GM20000 (cell line): ENCODE data around the gene PRRT2.

Source experiments
- DNase-seq: peaks from one replicate; pipeline ENCODE4 v3.0.0; 2012; ENCODE audit warnings: low spot score
- CTCF ChIP-seq: IDR thresholded peaks from 2 replicates; pipeline ENCODE4 v1.5.1; 2012; ENCODE audit warnings: mild to moderate bottlenecking, control low read depth; ENCODE audit errors: extremely low read depth, missing control alignments

The PRRT2 gene

GRCh38 chr16:29811170-29811895, 660 bp upstream of the PRRT2 start:
- DNase-seq = peak; percentile 92
- TF ChIP-seq CTCF = no peak

GRCh38 chr16:29812754-29813643, 1.0 kb downstream of the PRRT2 start:
- no peak for TF ChIP-seq CTCF
- DNase-seq = no peak

- no peak for DNase-seq
- TF ChIP-seq CTCF = no peak
Observed at GRCh38 chr16:29813644-29814562, 1.9 kb downstream of the PRRT2 start.

- no peak for TF ChIP-seq CTCF
- DNase-seq = no peak
Observed at GRCh38 chr16:29814592-29814991, 2.6 kb downstream of the PRRT2 start.

- TF ChIP-seq CTCF = no peak
- DNase-seq = no peak
Observed at GRCh38 chr16:29815032-29815721, 3.2 kb downstream of the PRRT2 start.

GRCh38 chr16:29815793-29816693, 4.0 kb downstream of the PRRT2 start, which contains the start of gene PAGR1:
PAGR1 (plus strand) TSS chr16:29816152; CDS start chr16:29816526, 374 bp downstream.
- peak; percentile 94 for DNase-seq
- peak; percentile 80 for TF ChIP-seq CTCF
